Ovary (tissue), 3 donors: ENCODE measurements around the gene PDE3A.

ENCODE experiments used
- CTCF ChIP-seq, 3 donors: fragments of 450-650 bp in 2 of 3; fragments of 200-600 bp in 1 of 3; IDR thresholded peaks; one replicate each; pipeline versions ENCODE4 v1.5.1 to v1.8.0; 2016 to 2022; ENCODE audit warnings: antibody characterized with exemption in 3 of 3, mild to moderate bottlenecking in 1 of 3
- POLR2A ChIP-seq: fragments of 450-650 bp; IDR thresholded peaks from one replicate; pipeline ENCODE4 v1.6.1; 2017; ENCODE audit warnings: antibody characterized with exemption, mild to moderate bottlenecking, moderate library complexity
- donor health status: DM: no; HTN: no; CAD: no.

GRCh38 chr12:20620261-20620660 is 251.9 kb downstream of the PDE3A start:
- TF ChIP-seq CTCF (IDR thresholded peaks at IDR 0.05) (no peak), POLR2A (no peak)
